ENCODE measurements around the gene APIP. TPM values are rescaled to one million over a fixed set of nuclear protein-coding genes. Genes with fewer than 3 reads are reported as not detected.

The APIP gene
- total RNA-seq, 1 donor from 2014 or later: 21.3 TPM

GRCh38 chr11:34851916-34852315 lies 64.3 kb downstream of the APIP start:
- peaks cover 14% of the 10 kb centered on the region for H3K36me3 Mint-ChIP-seq (ENCODE audit: unreplicated experiment)
- H3K4me1 Mint-ChIP-seq (ENCODE audit: unreplicated experiment): no peaks in the 10 kb centered on the region
- peaks cover 6% of the 10 kb centered on the region for H3K9me3 Mint-ChIP-seq (ENCODE audit: unreplicated experiment)

GRCh38 chr11:34850334-34850733 lies 65.8 kb downstream of the APIP start:
- peaks cover 14% of the 10 kb centered on the region for H3K27me3 Mint-ChIP-seq (ENCODE audit: unreplicated experiment)
- H3K36me3 Mint-ChIP-seq (ENCODE audit: unreplicated experiment): peaks cover 14% of the 10 kb centered on the region
- H3K4me3 Mint-ChIP-seq (ENCODE audit: unreplicated experiment): no peak overlapping the region
- no peaks in the 10 kb centered on the region for H3K4me1 Mint-ChIP-seq (ENCODE audit: unreplicated experiment)
- H3K9me3 Mint-ChIP-seq (ENCODE audit: unreplicated experiment): peaks cover 6% of the 10 kb centered on the region
- TF ChIP-seq CTCF (IDR thresholded peaks at IDR 0.05): no peak
- no peak for DNase-seq (ENCODE audit: extremely low spot score, unreplicated experiment)
- H3K27ac Mint-ChIP-seq (ENCODE audit: unreplicated experiment): no peak overlapping the region

More at GRCh38 chr11:34851916-34852315, 64.3 kb downstream of the APIP start:
- peaks cover 13% of the 10 kb centered on the region for H3K27me3 Mint-ChIP-seq (ENCODE audit: unreplicated experiment)
- DNase-seq (ENCODE audit: extremely low spot score, unreplicated experiment): no peak
- TF ChIP-seq CTCF (IDR thresholded peaks at IDR 0.05): no peak
- no peak overlapping the region for H3K4me3 Mint-ChIP-seq (ENCODE audit: unreplicated experiment)
- H3K27ac Mint-ChIP-seq (ENCODE audit: unreplicated experiment): no peak overlapping the region

GRCh38 chr11:34846467-34846866 lies 69.7 kb downstream of the APIP start:
- no peak overlapping the region for H3K4me3 Mint-ChIP-seq (ENCODE audit: unreplicated experiment)
- TF ChIP-seq CTCF (IDR thresholded peaks at IDR 0.05): no peak

GRCh38 chr11:34844463-34845112 lies 71.6 kb downstream of the APIP start:
- no peaks in the 10 kb centered on the region for H3K4me1 Mint-ChIP-seq (ENCODE audit: unreplicated experiment)

More at GRCh38 chr11:34846467-34846866, 69.7 kb downstream of the APIP start:
- H3K27ac Mint-ChIP-seq (ENCODE audit: unreplicated experiment): no peak overlapping the region
- H3K36me3 Mint-ChIP-seq (ENCODE audit: unreplicated experiment): peaks cover under 1% of the 10 kb centered on the region
- peaks cover under 1% of the 10 kb centered on the region for H3K9me3 Mint-ChIP-seq (ENCODE audit: unreplicated experiment)
- peaks cover 10% of the 10 kb centered on the region for H3K27me3 Mint-ChIP-seq (ENCODE audit: unreplicated experiment)
- H3K4me1 Mint-ChIP-seq (ENCODE audit: unreplicated experiment): no peaks in the 10 kb centered on the region
- no peak for DNase-seq (ENCODE audit: extremely low spot score, unreplicated experiment)

More at GRCh38 chr11:34844463-34845112, 71.6 kb downstream of the APIP start:
- H3K36me3 Mint-ChIP-seq (ENCODE audit: unreplicated experiment): no peaks in the 10 kb centered on the region
- peaks cover 4% of the 10 kb centered on the region for H3K27me3 Mint-ChIP-seq (ENCODE audit: unreplicated experiment)
- no peak overlapping the region for H3K4me3 Mint-ChIP-seq (ENCODE audit: unreplicated experiment)
- no peak overlapping the region for H3K27ac Mint-ChIP-seq (ENCODE audit: unreplicated experiment)
- TF ChIP-seq CTCF (IDR thresholded peaks at IDR 0.05): no peak
- H3K9me3 Mint-ChIP-seq (ENCODE audit: unreplicated experiment): no peaks in the 10 kb centered on the region
- no peak for DNase-seq (ENCODE audit: extremely low spot score, unreplicated experiment)

All from osteocyte (in vitro differentiated cells).